Measurements from ENCODE around the gene FAM3C. TPM values are rescaled to one million over a fixed set of nuclear protein-coding genes. Genes with fewer than 3 reads are reported as not detected.

FAM3C gene
- polyA plus RNA-seq, 1 donor from 2014 or later, result 61.8 TPM

- Histone ChIP-seq H3F3A (ENCODE audit: insufficient read depth, low read length, poor library complexity, severe bottlenecking) (no peaks in the 10 kb centered on the region), H3K79me2 (replicated peaks; ENCODE audit: insufficient read depth, low read length) (no peaks in the 10 kb centered on the region), H3K27ac (ENCODE audit: low read length) (no peak overlapping the region), H3K9me2 (ENCODE audit: insufficient read depth, low read length) (no peaks in the 10 kb centered on the region), H3K9ac (ENCODE audit: low read length) (no peak overlapping the region), H3K27me3 (ENCODE audit: insufficient read depth, low read depth, low read length) (no peaks in the 10 kb centered on the region), H2AFZ (ENCODE audit: low read depth, low read length) (no peak overlapping the region), H3K4me3 (ENCODE audit: low read length) (no peak overlapping the region), H4K20me1 (ENCODE audit: insufficient read depth) (no peaks in the 10 kb centered on the region), H3K4me2 (ENCODE audit: low read length) (no peak overlapping the region), H3K36me3 (ENCODE audit: insufficient read depth, low read length) (no peaks in the 10 kb centered on the region), H3K9me3 (ENCODE audit: low read length) (no peaks in the 10 kb centered on the region)
- no peak for TF ChIP-seq POLR2AphosphoS5 (IDR thresholded peaks at IDR 0.05)
- TF ChIP-seq EP300 (conservative IDR thresholded peaks at IDR 0.05; ENCODE audit: poor library complexity, severe bottlenecking), result no peak
- no peak for TF ChIP-seq SMC3 (conservative IDR thresholded peaks at IDR 0.05; ENCODE audit: poor library complexity)
- TF ChIP-seq EZH2 (IDR thresholded peaks at IDR 0.05; ENCODE audit: borderline replicate concordance, insufficient read depth, low read length, poor library complexity, severe bottlenecking), result no peak
- no peak for TF ChIP-seq CTCF (IDR thresholded peaks at IDR 0.05; ENCODE audit: poor library complexity, severe bottlenecking)
These were observed 26.6 kb downstream of the FAM3C start for GRCh38 chr7:121369462-121369861.

GRCh38 chr7:121366852-121367431 lies 29.2 kb downstream of the FAM3C start:
- H3K27ac ChIP-seq (ENCODE audit: low read length), result no peak overlapping the region
- no peaks in the 10 kb centered on the region for H3K9me2 ChIP-seq (ENCODE audit: insufficient read depth, low read length)
- TF ChIP-seq SMC3 (conservative IDR thresholded peaks at IDR 0.05; ENCODE audit: poor library complexity) (peak; percentile 94), CTCF (IDR thresholded peaks at IDR 0.05; ENCODE audit: poor library complexity, severe bottlenecking) (peak; percentile 86), POLR2AphosphoS5 (IDR thresholded peaks at IDR 0.05) (no peak), REST (IDR thresholded peaks at IDR 0.05; ENCODE audit: borderline replicate concordance) (no peak), RAD21 (conservative IDR thresholded peaks at IDR 0.05) (peak; percentile 90), TAF1 (IDR thresholded peaks at IDR 0.05; ENCODE audit: low read depth) (no peak), EZH2 (IDR thresholded peaks at IDR 0.05; ENCODE audit: borderline replicate concordance, insufficient read depth, low read length, poor library complexity, severe bottlenecking) (no peak), MXI1 (conservative IDR thresholded peaks at IDR 0.05; ENCODE audit: poor library complexity, severe bottlenecking) (no peak)

More at GRCh38 chr7:121366852-121367431, 29.2 kb downstream of the FAM3C start:
- no peak overlapping the region for H3K4me3 ChIP-seq (ENCODE audit: low read length)
- H3K4me2 ChIP-seq (ENCODE audit: low read length), result no peak overlapping the region
- no peak overlapping the region for H2AFZ ChIP-seq (ENCODE audit: low read depth, low read length)
- H3K27me3 ChIP-seq (ENCODE audit: insufficient read depth, low read depth, low read length), result no peaks in the 10 kb centered on the region
- H3K79me2 ChIP-seq (replicated peaks; ENCODE audit: insufficient read depth, low read length), result no peaks in the 10 kb centered on the region
- H4K20me1 ChIP-seq (ENCODE audit: insufficient read depth), result no peaks in the 10 kb centered on the region
- H3F3A ChIP-seq (ENCODE audit: insufficient read depth, low read length, poor library complexity, severe bottlenecking), result no peaks in the 10 kb centered on the region
- H3K9ac ChIP-seq (ENCODE audit: low read length), result no peak overlapping the region
- no peaks in the 10 kb centered on the region for H3K9me3 ChIP-seq (ENCODE audit: low read length)
- no peaks in the 10 kb centered on the region for H3K36me3 ChIP-seq (ENCODE audit: insufficient read depth, low read length)
